PFSK-1 (cell line): Measurements from ENCODE around the gene ANKRD9. TPM values are rescaled to one million over a fixed set of nuclear protein-coding genes. Genes with fewer than 3 reads are reported as not detected.

Experiments used
- FOXP2 ChIP-seq: optimal IDR thresholded peaks from 2 replicates; pipeline ENCODE3; 2011; ENCODE audit warnings: borderline replicate concordance, control low read depth, inconsistent platforms; ENCODE audit not compliant: insufficient read depth; ENCODE audit errors: extremely low read length, extremely low read depth
- POLR2AphosphoS5 ChIP-seq: IDR thresholded peaks from 2 replicates; pipeline ENCODE4 v1.6.1; 2012; ENCODE audit warnings: low read depth, mild to moderate bottlenecking, control low read depth, low read length, moderate library complexity
- SIN3A ChIP-seq: IDR thresholded peaks from 2 replicates; pipeline ENCODE4 v1.6.1; 2012; ENCODE audit warnings: mild to moderate bottlenecking, low read length, moderate library complexity, borderline replicate concordance; ENCODE audit not compliant: insufficient read depth
- TAF1 ChIP-seq: IDR thresholded peaks from 2 replicates; pipeline ENCODE4 v1.6.1; 2012; ENCODE audit warnings: low read length, control low read depth, borderline replicate concordance; ENCODE audit not compliant: insufficient read depth
- polyA plus RNA-seq: library from polyadenylated mRNA; unstranded; fragments of >200 nt; gene quantifications from one replicate; pipeline ENCODE4 v1.2.1, GENCODE V29; 2012; ENCODE audit warnings: low read depth, missing spikeins; ENCODE audit not compliant: insufficient read length
- TF ChIP-seq, protein P1 (sequence below), 2 experiments: IDR thresholded peaks; 2 replicates each; pipeline versions ENCODE4 v1.6.1 to v1.8.0; 2011 to 2012; ENCODE audit warnings: low read depth in 2 of 2, low read length in 2 of 2, control low read depth in 1 of 2, inconsistent platforms in 1 of 2, mild to moderate bottlenecking in 1 of 2, moderate library complexity in 1 of 2; ENCODE audit not compliant: insufficient read depth in 1 of 2

The ANKRD9 gene, protein sequence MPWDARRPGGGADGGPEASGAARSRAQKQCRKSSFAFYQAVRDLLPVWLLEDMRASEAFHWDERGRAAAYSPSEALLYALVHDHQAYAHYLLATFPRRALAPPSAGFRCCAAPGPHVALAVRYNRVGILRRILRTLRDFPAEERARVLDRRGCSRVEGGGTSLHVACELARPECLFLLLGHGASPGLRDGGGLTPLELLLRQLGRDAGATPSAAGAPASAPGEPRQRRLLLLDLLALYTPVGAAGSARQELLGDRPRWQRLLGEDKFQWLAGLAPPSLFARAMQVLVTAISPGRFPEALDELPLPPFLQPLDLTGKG
- polyA plus RNA-seq = 44.7 TPM

GRCh38 chr14:102509746-102510615, at the start of gene ANKRD9:
TSS of gene ANKRD9 (minus strand) at chr14:102509776. CDS start at chr14:102507889, 1,887 bp downstream.
- TF ChIP-seq FOXP2 (no peak), SIN3A (no peak), TAF1 (no peak), POLR2AphosphoS5 (no peak)
- TF ChIP-seq, protein P1, sequence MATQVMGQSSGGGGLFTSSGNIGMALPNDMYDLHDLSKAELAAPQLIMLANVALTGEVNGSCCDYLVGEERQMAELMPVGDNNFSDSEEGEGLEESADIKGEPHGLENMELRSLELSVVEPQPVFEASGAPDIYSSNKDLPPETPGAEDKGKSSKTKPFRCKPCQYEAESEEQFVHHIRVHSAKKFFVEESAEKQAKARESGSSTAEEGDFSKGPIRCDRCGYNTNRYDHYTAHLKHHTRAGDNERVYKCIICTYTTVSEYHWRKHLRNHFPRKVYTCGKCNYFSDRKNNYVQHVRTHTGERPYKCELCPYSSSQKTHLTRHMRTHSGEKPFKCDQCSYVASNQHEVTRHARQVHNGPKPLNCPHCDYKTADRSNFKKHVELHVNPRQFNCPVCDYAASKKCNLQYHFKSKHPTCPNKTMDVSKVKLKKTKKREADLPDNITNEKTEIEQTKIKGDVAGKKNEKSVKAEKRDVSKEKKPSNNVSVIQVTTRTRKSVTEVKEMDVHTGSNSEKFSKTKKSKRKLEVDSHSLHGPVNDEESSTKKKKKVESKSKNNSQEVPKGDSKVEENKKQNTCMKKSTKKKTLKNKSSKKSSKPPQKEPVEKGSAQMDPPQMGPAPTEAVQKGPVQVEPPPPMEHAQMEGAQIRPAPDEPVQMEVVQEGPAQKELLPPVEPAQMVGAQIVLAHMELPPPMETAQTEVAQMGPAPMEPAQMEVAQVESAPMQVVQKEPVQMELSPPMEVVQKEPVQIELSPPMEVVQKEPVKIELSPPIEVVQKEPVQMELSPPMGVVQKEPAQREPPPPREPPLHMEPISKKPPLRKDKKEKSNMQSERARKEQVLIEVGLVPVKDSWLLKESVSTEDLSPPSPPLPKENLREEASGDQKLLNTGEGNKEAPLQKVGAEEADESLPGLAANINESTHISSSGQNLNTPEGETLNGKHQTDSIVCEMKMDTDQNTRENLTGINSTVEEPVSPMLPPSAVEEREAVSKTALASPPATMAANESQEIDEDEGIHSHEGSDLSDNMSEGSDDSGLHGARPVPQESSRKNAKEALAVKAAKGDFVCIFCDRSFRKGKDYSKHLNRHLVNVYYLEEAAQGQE (IDR thresholded peaks at IDR 0.05; ENCODE audit: insufficient read depth in 1 of 2, low read depth in 2 of 2, low read length in 2 of 2) = no peak

GRCh38 chr14:102558556-102558955, 49.0 kb upstream of the ANKRD9 start:
- TF ChIP-seq TAF1 (no peak), SIN3A (no peak), POLR2AphosphoS5 (no peak), FOXP2 (no peak)
- TF ChIP-seq, protein P1 (IDR thresholded peaks at IDR 0.05; ENCODE audit: insufficient read depth in 1 of 2, low read depth in 2 of 2, low read length in 2 of 2) = no peak

- TF ChIP-seq SIN3A (no peak), TAF1 (no peak), FOXP2 (no peak), POLR2AphosphoS5 (no peak)
- TF ChIP-seq, protein P1 (IDR thresholded peaks at IDR 0.05; ENCODE audit: insufficient read depth in 1 of 2, low read depth in 2 of 2, low read length in 2 of 2) = no peak
Measured at GRCh38 chr14:102557434-102558226, 48.1 kb upstream of the ANKRD9 start.

- TF ChIP-seq FOXP2 = no peak
Measured at GRCh38 chr14:102556098-102556677, 46.6 kb upstream of the ANKRD9 start.
